Stimulated activated naive CD8-positive, alpha-beta T cell treated with anti-CD3 and anti-CD28 coated beads, Interleukin-15, Interleukin-2, amounts not matched to agents 100 U/mL and 50 U/mL, for 24 hours (primary cell): ENCODE results near the gene CCDC50.

ENCODE experiments used
- ATAC-seq: fragments of 150-1000 bp; cut with Tn5 transposase; one replicate; pipeline ENCODE4 v1.10.0; 2021
- DNase-seq: peaks from one replicate; pipeline ENCODE4 v3.0.0; 2021

Gene CCDC50

DNA sequence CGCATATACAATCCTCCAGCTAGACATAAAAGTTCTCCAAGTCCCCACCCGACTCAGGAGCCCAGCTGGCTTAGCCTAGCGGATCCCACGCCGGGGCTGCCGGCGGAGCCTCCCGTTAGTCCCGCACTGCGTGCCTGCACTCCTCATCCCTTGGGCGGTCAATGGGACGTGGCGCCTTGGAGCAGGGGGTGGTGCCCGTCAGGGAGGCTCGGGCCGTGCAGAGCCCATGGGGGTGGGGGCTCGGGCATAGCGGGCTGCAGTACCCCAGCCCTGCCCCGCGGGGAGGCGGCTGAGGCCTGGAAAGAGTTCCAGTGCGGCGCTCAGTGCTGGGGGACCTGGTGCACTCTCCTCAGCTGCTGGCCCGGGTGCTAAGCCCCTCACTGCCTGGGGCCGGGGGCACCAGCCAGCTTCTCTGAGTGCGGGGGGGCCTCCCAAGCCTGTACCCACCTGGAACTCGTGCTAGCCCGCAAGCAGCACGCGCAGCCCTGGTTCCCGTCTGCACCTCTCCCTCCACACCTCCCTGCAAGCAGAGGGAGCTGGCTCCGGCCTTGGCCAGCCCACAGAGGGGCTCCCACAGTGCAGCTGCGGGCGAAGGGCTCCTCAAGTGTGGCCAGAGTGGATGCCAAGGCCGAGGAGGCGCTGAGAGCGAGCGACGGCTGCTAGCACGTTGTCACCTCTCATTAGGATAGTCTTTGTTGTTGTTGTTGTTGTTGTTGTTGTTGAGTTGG, 12.2 kb upstream of the CCDC50 start:
- DNase-seq: no peak
- ATAC-seq: no peak

GRCh38 chr3:191320316-191320715, 8.9 kb upstream of the CCDC50 start:
- no peak for ATAC-seq
- no peak for DNase-seq

- no peak for ATAC-seq
- no peak for DNase-seq
Measured at GRCh38 chr3:191321019-191321767, 8.0 kb upstream of the CCDC50 start.

DNA sequence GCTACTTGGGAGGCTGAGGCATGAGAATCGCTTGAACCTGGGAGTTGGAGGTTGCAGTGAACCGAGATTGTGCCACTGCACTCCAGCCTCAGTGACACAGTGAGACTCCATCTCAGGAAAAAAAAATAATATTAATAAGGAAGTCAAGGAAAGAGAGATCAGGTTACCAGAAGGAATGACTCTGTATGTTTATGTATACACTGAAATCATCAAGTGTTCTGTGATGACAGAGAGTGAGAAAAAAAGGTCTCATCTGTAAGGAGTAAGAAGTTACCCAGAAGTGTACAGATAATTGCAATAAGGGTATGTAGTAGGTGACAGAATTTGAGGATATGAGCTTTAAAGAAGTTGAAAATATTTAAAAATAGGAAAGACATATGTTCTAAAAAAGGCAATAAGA, 4.3 kb upstream of the CCDC50 start:
- no peak for DNase-seq
- ATAC-seq: no peak

DNA sequence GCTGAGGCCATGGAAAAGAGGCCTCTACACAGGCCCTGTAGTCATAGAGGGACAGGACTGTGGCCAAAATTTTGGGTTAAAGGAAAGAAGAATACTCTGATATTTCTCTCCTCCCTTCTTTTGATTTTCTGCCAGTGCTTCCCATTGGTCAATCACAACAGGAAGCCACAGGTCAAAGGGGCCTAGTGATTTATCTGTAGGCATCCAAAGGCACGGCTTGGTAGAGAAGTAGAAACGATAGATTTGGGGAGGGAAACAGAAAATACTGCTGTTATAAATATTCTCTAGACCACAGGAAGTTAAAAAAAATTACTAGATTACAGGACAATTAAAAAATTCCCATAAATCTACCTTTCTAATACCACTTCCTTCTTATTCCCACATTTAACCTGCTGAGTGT, 1.7 kb upstream of the CCDC50 start:
- ATAC-seq (no peak), DNase-seq (no peak)

GRCh38 chr3:191328383-191328961, 722 bp upstream of the CCDC50 start:
- ATAC-seq (peak; percentile 73), DNase-seq (no peak)

- ATAC-seq (no peak), DNase-seq (peak; percentile 11)
Measured at GRCh38 chr3:191329654-191330529, 698 bp downstream of the CCDC50 start, which contains the start of gene UTS2B. Gene UTS2B, minus strand, starts transcription at chr3:191330526. Its CDS starts 48,337 bp downstream, at chr3:191282189.

DNA sequence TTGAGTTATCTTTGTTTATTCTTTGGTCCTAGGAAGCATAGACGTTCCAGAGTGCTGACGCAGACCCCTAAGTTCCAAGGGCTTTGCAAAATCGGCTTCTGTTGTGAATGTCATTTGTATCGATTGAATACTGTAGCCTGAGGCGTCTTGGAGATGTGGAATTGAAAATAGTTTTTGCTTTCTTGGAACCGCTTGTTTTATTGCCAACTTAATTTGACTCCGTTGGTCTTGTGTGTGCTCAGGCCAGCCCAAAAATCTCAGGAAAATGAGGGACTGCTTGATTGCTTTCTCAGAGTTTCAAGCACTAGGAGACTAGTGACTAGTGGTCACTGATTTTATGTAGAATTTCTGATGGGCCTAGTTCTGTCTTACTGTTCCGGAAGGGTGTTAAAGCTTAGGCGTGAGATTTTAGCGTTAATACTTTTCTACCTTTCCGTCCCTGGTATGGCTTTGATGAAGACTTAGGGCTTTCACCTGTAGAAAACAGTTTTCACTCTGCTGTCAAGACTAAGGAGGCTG, 1.4 kb downstream of the CCDC50 start:
- DNase-seq: no peak
- no peak for ATAC-seq

DNA sequence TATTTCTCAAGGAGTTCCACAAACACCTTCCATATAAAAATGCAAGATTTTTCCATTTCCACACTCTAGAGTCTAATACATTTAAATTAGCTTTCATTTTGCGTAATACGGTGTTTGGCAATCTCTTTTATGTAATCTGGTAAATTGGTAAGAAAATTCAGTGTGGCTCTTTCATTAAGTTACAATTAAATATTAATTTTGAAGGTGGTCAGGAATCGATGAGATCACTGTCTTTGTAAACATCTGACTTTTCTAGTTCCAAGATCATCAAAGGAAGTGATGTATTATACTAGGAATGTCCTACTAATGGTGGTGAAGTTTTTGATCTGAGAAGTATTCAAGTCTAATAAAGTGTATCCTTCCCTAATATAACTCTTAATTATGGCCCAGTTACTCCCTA, 2.2 kb downstream of the CCDC50 start:
- no peak for DNase-seq

DNA sequence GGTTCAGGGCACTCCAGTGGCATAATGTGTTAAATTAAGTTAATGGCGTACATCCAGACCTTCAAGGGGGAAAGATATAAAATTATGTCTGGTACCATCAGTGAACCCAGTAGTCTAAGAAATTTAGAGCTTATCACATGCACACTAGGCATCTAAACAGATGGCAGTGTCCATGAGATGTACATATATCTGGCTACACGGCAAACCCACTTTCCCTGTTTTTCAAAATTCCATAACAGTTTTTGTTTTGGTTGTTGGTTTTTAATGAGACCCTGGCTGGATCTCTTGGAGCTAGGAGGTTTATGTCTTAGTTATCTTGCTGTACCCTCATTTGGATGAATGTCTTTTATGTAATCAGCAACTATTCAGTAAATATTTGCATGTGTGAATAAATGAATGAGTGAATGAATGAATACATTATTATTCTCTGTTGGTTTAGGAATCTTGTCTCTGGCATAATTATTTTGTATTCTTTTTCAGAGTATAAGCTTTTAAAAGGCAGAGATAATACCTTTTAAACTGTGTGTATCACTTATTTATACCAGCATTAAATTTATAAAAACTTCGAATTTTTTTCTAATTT, 4.2 kb downstream of the CCDC50 start:
- no peak for ATAC-seq
- DNase-seq: no peak

More for the DNA sequence above, 2.2 kb downstream of the CCDC50 start:
- ATAC-seq: no peak

GRCh38 chr3:191334346-191334893, 5.2 kb downstream of the CCDC50 start:
- no peak for DNase-seq

DNA sequence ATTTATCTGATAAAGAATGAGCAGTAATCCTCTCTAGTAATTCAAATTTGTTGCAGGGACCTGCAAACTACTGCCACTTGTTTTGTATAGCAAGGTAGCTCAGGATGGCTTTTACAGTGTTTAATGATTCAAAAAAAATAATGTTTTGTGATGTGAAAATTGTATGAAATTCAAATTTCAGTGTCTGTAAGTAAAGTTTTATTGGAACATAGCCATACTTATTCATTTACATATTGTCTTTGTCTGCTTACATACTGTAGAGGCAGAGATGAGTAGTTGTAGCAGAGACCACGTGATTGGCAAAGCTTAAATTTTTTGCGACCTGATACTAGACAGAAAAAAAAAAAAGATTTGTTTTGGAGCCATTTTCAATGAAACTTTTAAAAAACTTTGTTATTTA, 7.6 kb downstream of the CCDC50 start:
- ATAC-seq (no peak), DNase-seq (no peak)

More at GRCh38 chr3:191334346-191334893, 5.2 kb downstream of the CCDC50 start:
- ATAC-seq: no peak

DNA sequence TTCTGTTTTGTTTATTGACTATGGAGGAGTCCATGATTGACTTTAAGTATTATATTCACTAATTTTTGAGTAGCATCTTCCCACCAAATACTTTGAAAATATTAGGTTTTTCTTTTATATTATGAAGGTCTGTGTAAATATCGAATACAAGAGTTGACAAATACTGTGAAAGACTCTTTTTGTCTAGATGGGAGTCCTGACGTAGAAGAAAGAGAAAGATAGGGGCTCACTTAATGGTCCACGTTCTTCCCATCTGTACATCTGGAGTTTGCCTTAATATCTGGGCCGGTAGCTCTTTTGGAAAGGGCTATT, 8.9 kb downstream of the CCDC50 start:
- no peak for DNase-seq
- ATAC-seq: no peak

DNA sequence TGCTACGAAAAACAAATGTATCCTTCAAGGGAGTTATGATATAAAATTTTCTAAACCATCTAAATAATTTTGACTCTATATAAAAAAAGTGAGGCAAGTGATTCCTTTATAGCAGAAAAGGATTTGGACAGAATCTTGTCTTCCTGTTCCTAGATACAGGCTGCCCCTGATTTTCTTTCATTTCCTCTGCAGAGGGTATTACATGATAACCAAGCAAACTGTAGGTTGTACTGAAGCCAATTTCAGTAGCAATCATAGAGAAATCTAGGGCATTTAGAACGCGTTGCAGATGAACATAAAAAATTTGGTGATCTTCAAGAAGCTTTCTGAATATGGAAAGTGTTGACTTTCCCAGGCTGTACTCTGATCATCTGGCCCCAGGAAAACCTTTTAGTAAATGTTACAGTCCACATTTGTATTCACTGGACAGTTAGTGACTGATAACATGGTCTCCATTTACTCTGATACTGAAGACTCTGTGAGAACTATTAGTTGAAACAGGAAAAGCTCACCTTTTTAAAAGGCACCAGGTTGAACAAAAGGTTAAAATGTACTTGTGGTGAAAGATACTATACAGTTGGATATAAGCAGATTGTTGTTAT, 10.2 kb downstream of the CCDC50 start:
- DNase-seq (no peak), ATAC-seq (no peak)

GRCh38 chr3:191340351-191340750, 11.2 kb downstream of the CCDC50 start:
- DNase-seq: no peak
- no peak for ATAC-seq

GRCh38 chr3:191340966-191341365, 11.8 kb downstream of the CCDC50 start:
- ATAC-seq (no peak), DNase-seq (no peak)

- DNase-seq (no peak), ATAC-seq (no peak)
Measured at GRCh38 chr3:191342006-191342405, 12.8 kb downstream of the CCDC50 start.

DNA sequence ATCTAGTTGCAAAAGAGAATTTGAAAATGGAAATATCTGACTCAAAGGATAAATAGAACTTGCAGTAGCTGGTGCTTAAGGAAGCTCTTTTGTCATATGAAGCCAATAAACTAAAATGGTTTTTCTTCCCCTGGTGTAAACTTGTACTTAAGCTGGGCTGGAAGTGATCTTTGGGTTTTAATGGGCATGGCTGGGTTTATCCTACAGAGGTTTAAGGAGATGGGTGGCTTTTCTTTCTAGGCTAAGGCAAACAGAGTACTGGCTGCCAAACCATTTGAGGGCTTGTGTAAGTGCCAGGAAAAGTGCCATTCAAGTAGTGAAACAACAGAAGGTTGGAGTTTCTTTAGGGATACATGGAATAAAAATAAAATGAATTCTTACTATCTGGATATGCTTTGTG, 13.2 kb downstream of the CCDC50 start:
- DNase-seq (no peak), ATAC-seq (no peak)

- no peak for DNase-seq
- no peak for ATAC-seq
Measured at GRCh38 chr3:191343115-191343514, 13.9 kb downstream of the CCDC50 start.

DNA sequence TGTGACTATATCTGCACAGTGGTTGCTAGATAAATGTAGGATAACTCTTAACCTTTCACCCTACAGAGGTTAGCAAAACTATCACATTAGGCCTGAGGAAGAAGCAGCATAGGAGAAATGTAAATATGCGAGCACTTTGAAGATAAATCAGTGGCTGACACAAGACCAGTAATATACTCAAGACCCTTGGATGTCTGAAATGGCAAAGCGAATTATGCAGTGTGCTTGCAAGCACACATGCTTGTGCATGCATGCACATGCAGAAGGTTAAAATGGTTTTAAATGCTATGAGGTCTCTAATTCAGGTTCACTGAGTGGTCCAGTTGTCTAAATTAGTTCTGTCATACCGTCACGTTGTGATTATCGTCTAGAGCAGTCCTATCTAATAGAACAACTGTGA, 14.7 kb downstream of the CCDC50 start:
- ATAC-seq: no peak
- no peak for DNase-seq

DNA sequence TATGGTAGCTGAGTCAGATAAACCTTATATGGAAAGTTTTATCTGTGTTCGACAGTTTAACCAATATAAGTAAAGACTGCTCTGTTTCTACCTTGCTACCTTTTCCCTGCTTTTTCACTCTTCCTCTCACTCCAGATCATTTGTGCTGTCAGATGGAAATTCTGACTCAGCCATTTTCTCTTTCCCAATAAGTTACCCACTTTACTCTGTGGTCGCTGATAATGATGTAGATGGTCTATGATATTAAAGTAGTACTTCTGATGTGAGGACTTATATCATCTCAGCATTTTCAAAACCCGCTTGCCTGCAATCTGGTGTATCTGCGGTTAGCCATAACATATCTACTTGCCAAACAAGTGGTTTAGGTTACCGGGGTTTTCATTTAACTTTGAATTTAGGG, 16.1 kb downstream of the CCDC50 start:
- ATAC-seq: no peak
- DNase-seq: no peak
